ENCODE data around the gene PRELP.

Gene PRELP

DNA sequence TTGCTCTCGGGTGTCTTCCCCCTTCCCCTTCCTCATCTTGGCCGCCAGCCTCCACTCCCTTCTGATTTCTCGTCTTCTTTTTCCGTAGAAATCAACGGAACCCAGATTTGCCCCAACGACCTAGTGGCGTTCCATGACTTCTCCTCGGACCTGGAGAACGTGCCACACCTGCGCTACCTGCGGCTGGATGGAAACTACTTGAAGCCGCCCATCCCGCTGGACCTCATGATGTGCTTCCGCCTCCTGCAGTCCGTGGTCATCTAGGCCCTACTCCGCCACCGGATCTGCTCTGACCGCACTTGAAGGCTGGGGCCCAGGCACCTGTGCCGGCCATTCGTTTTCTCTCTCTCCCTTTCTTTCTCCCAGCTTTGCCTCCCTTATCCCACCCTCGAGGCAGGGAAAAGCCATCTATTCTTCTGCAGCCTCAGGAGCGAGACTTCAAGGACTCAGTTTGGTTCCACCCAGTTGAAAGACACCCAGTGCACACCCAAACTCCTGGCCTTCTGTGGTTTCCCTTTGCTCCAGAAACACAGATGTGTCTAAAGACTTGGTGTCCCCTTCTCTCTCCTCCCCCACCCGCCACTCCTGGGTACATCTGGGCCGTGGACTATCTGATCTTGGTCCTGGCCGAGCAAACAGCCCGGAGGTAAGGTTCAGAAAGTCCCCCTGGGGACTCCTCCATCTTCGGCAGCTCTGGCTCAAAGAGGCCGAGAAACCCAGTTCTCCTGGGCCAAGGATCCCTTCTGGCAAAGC, 11.2 kb downstream of the PRELP start:
- H3K27ac ChIP-seq, result no peak overlapping the region

DNA sequence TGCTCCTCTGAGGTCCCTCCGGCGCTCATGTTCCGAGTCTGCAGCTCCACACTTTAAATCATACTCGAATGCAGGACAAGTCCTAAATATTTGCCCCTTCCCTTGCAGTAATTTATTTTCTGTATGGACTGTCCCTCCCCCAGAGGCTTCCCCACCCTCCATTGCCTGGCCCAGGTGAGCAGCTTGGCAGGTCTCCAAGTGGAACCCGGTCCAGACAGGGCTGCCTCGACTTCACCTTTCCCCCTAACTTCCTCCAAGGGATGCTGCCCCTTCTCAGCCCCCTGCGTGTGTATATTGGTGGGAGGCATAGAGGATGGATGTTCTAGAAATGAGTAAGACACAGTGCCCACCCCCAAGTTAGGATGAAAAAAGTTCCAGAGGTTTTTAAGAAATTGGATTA, 12.9 kb downstream of the PRELP start:
- no peak overlapping the region for H3K27ac ChIP-seq
- no peak for TF ChIP-seq ZFX (IDR thresholded peaks at IDR 0.05; ENCODE audit: borderline replicate concordance)
- TF ChIP-seq, protein P1, sequence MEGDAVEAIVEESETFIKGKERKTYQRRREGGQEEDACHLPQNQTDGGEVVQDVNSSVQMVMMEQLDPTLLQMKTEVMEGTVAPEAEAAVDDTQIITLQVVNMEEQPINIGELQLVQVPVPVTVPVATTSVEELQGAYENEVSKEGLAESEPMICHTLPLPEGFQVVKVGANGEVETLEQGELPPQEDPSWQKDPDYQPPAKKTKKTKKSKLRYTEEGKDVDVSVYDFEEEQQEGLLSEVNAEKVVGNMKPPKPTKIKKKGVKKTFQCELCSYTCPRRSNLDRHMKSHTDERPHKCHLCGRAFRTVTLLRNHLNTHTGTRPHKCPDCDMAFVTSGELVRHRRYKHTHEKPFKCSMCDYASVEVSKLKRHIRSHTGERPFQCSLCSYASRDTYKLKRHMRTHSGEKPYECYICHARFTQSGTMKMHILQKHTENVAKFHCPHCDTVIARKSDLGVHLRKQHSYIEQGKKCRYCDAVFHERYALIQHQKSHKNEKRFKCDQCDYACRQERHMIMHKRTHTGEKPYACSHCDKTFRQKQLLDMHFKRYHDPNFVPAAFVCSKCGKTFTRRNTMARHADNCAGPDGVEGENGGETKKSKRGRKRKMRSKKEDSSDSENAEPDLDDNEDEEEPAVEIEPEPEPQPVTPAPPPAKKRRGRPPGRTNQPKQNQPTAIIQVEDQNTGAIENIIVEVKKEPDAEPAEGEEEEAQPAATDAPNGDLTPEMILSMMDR (IDR thresholded peaks at IDR 0.05), result no peak

More for the DNA sequence above, 11.2 kb downstream of the PRELP start:
- TF ChIP-seq ZFX (IDR thresholded peaks at IDR 0.05; ENCODE audit: borderline replicate concordance), result no peak
- TF ChIP-seq, protein P1 (IDR thresholded peaks at IDR 0.05), result no peak

DNA sequence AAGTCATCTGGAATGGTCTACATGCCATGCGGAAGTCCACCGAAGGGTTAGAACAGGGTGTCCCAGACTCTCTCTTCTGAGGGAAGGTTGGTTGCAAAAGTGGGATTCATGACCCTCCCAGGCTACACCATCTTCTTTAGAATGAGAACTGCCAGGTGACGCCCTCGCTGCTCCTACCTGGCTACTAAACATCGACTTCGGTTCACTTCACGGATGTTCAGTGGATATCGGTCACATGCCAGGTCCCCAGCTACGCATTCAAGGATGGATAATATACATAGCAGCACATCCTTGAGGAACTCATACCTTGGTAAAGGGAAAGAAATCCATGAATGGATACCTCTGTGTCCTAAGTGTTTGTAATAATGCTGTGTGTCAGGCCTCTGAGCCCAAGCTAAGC, 15.0 kb downstream of the PRELP start:
- H3K27ac ChIP-seq, result no peak overlapping the region
- no peak for TF ChIP-seq ZFX (IDR thresholded peaks at IDR 0.05; ENCODE audit: borderline replicate concordance)
- TF ChIP-seq, protein P1 (IDR thresholded peaks at IDR 0.05), result no peak

DNA sequence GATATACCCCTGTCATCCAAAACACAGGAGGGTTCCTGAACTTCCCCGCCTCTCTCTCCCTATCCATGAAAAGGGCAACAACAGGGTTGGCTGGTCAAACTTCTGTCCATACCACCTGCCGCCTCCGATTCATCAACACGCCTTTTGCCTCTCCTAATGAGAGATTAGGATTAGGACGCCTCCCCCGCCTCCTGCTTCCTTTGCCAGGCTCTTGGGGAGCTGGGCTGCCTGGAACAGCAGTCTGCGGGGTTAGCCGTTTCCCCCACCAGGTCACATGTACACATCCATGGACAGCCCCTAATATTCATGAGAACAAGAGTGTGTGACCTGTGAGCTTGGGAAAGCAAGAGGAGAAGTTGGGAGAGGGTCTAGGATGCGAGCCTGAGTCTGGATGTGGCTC, 16.1 kb downstream of the PRELP start:
- no peak overlapping the region for H3K27ac ChIP-seq
- TF ChIP-seq, protein P1 (IDR thresholded peaks at IDR 0.05), result no peak
- no peak for TF ChIP-seq ZFX (IDR thresholded peaks at IDR 0.05; ENCODE audit: borderline replicate concordance)

DNA sequence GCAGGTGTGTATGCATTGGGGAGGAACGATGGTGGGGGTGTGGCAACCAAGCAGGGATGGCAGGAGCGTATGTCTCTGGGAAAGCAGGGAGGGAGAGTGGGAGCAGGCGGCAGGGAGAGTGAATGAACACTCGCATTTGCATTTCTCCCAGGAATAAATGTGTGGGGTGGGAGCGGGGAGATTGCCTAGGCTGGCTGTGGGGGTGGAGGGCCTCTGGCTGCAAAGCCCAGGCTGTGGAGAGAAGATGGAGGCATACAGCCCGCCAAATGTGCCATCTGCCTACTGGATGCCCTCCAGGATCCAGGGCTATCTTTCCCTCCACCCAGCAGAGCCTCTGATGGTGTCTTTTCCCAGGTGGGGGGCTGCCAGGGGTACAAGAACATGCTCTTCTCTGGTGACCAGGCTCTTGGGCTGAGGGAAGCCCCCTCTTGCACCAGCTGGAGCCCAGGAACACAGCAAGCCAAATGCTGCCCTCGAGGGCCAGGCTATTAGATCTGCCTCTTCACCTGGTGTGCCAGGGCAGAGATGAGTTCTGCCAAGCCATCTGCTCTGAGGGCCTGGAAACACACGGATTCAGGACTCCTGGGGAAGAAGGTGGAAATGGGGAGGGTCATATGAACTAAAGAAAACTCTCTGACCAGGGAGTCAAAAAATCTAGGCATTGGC, 16.6 kb downstream of the PRELP start:
- TF ChIP-seq ZFX (IDR thresholded peaks at IDR 0.05; ENCODE audit: borderline replicate concordance), result no peak
- TF ChIP-seq, protein P1 (IDR thresholded peaks at IDR 0.05), result no peak
- no peak overlapping the region for H3K27ac ChIP-seq

DNA sequence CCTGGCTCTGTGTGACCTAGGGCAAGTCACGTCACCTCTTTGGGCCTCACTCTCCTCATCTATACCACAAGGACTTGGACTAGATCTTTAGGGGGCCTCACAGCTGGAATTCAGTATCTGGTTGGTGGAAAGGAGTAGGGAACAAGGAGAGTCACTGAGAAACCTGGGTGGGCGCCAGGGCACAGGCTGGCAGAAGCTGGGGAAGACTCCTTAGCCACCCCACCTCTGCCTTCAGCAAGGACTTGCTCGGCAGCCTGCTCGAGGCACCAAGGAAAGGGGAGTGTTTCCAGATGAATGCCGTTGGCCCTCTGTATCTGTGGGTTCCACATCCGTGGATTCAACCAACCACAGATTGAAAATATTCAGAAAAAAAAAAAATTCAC, 17.1 kb downstream of the PRELP start:
- H3K27ac ChIP-seq, result no peak overlapping the region
- no peak for TF ChIP-seq ZFX (IDR thresholded peaks at IDR 0.05; ENCODE audit: borderline replicate concordance)
- TF ChIP-seq, protein P1 (IDR thresholded peaks at IDR 0.05), result no peak

DNA sequence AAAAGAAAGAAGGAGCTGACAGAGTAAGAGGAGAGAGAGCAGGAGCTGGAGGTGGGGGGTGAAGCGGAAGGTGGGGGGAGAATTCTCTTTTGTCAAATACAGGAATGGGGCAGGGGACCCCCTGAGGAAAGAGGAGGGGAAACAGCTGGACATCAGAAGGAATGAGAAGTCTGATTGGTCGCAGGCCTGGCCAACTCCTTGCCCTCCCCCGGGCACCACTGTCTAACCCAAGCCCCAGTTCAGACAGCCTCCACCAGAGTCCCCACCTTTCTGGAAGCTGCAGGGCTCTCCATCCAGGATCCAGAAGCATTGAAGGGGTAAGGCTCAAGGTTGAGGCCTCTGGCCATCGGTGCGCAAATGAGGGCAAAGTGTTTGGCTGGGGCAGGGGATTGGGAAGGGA, 18.3 kb downstream of the PRELP start, which contains the start of gene OPTC:
Gene OPTC (plus strand): TSS at position 253 of the 400 bp plus-strand sequence. CDS start 1,853 bp downstream, outside the sequence.
- TF ChIP-seq, protein P1 (IDR thresholded peaks at IDR 0.05), result no peak
- TF ChIP-seq ZFX (IDR thresholded peaks at IDR 0.05; ENCODE audit: borderline replicate concordance), result no peak
- H3K27ac ChIP-seq, result no peak within 1 kb of the TSS
